ENCODE measurements around the gene SDK2. TPM values are rescaled to one million over a fixed set of nuclear protein-coding genes. Genes with fewer than 3 reads are reported as not detected.

The SDK2 gene
- total and polyA plus RNA-seq, 2 of the 8 experiments (the other 6 are each of a cell fraction or from before 2014, with no cell fraction given): 3.9 to 4.1 TPM

DNA sequence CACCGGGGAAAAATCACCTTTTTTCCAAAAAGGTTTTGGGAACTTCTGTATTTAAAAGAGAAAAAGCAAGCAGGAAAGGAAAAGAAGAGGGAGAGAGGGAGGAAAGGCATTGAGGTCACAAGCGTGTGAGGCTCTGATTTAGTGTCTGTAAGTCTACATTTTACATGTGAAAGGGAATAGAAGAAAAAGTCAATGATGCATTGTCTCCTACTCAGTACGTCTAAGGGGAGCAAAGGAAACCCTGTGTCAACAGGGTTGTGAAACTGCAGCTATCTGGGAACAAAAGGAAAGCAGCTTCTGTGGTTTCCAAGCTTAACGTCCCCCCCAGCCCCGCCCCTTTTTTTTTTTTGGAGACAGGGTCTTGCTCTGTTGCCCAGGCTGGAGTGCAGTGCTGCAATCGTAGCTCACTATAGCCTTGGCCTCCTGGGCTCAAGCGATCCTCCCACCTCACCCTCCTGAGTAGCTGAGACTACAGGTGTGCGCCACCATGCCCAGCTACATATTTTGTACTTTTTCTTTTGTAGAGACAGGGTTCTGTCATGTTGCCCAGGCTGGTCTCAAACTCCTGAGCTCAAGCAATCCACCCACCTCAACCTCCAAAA, 330.6 kb downstream of the SDK2 start:
- H3K4me3 ChIP-seq (ENCODE audit: extremely low read depth in 1 of 4, insufficient read depth in 2 of 4, low read depth in 3 of 4, low read length in 4 of 4): no peak overlapping the region; a peak in 1 of 8 replicates
- no peak overlapping the region for H4K91ac ChIP-seq (replicated peaks; ENCODE audit: insufficient read length, low read length)
- no peak overlapping the region for H3K14ac ChIP-seq (ENCODE audit: insufficient read length)
- H3K27ac ChIP-seq (ENCODE audit: low read depth, low read length): no peak overlapping the region
- H3K9me3 ChIP-seq (ENCODE audit: insufficient read depth in 2 of 2, low read depth in 1 of 2, low read length in 1 of 2): no peaks in the 10 kb centered on the region
- no peak overlapping the region for H4K8ac ChIP-seq (ENCODE audit: extremely low read depth, insufficient read depth, low read length)
- no peak overlapping the region; a peak in 1 of 7 replicates for H3K9ac ChIP-seq (replicated peaks in 1 of 4; ENCODE audit: extremely low read depth in 1 of 4, low read depth in 3 of 4, low read length in 3 of 4)
- no peak overlapping the region for H2BK120ac ChIP-seq (replicated peaks; ENCODE audit: low read depth, low read length)
- H2BK15ac ChIP-seq (ENCODE audit: low read length): no peak overlapping the region
- POLR2A ChIA-PET (ENCODE audit: partially characterized antibody): interaction anchor here (1.6 to 6.6 kb wide), 2 partner anchors 10 to 29 kb away, joined by 5 to 49 read pairs; no protein-coding TSS in a partner anchor
- DNase-seq (ENCODE audit: low read depth in 1 of 2, low spot score in 2 of 2) (no peak), FAIRE-seq (no peak)
- H3K23me2 ChIP-seq (ENCODE audit: low read depth, low read length): peaks cover 16% of the 10 kb centered on the region; the same call in 1 of the 2 replicates
- CTCF ChIA-PET (ENCODE audit: partially characterized antibody): interaction anchor here (0.6 to 2.8 kb wide), 9 partner anchors 12 to 982 kb away, joined by 3 to 13 read pairs (median 5); no protein-coding TSS in a partner anchor
- H2BK12ac ChIP-seq (ENCODE audit: low read depth, low read length): no peak overlapping the region
- H3K27me3 ChIP-seq (replicated peaks in 1 of 4; ENCODE audit: control insufficient read depth in 3 of 4, extremely low read depth in 1 of 4, insufficient read depth in 3 of 4, low read length in 3 of 4): peaks cover 0 to 10% (median 5%) of the 10 kb centered on the region in 4 experiments; a peak in 3 of 7 replicates
- no peak overlapping the region for H3K56ac ChIP-seq (replicated peaks; ENCODE audit: insufficient read length, low read depth, low read length)
- WGBS, 2 experiments (ENCODE audit: extremely low coverage in 1 of 2, insufficient coverage in 1 of 2, insufficient read length in 1 of 2, insufficient replicate concordance in 2 of 2, low coverage in 1 of 2, low lambda C conversion rate in 2 of 2, missing lambda C conversion rate in 1 of 2): 63% methylated on average over 8 of the region's 8 CpGs; no CpG with 5 or more reads in 1 of the 2 experiments
- no peak overlapping the region for H4K5ac ChIP-seq (ENCODE audit: insufficient read length, low read depth, low read length)
- H3K18ac ChIP-seq (ENCODE audit: extremely low read depth, low read length): no peak overlapping the region
- H3K4me1 ChIP-seq (replicated peaks in 1 of 4; ENCODE audit: control insufficient read depth in 3 of 4, insufficient read depth in 4 of 4, low read length in 3 of 4): peaks cover 2 to 24% (median 17%) of the 10 kb centered on the region in 4 experiments
- no peak overlapping the region for H2BK5ac ChIP-seq (ENCODE audit: low read depth, low read length)
- H3K23ac ChIP-seq (ENCODE audit: insufficient read length): no peak overlapping the region
- H3K4me2 ChIP-seq (ENCODE audit: insufficient read depth in 1 of 2, low read depth in 2 of 2, low read length in 2 of 2): peak overlapping the region in 1 of 2 experiments; percentile 93; a peak in 2 of 4 replicates
- H2AFZ ChIP-seq (ENCODE audit: low read length): no peak overlapping the region
- H3K79me1 ChIP-seq (ENCODE audit: low read depth, low read length): no peaks in the 10 kb centered on the region; the same call in none of the 2 replicates
- no peak overlapping the region for H2BK20ac ChIP-seq (ENCODE audit: low read length)
- H3K36me3 ChIP-seq (ENCODE audit: control insufficient read depth in 2 of 4, insufficient read depth in 4 of 4, low read length in 3 of 4): no peaks in the 10 kb centered on the region
- no peaks in the 10 kb centered on the region for H4K20me1 ChIP-seq (replicated peaks in 1 of 2; ENCODE audit: control insufficient read depth in 1 of 2, insufficient read depth in 2 of 2, low read length in 2 of 2)
- no peak overlapping the region for H2AK5ac ChIP-seq (ENCODE audit: low read depth, low read length)
- no peak overlapping the region for H3K4ac ChIP-seq (replicated peaks; ENCODE audit: insufficient read length, low read depth, low read length)
- peaks cover 0 to 4% of the 10 kb centered on the region in 2 experiments; a peak in 1 of 4 replicates for H3K79me2 ChIP-seq (ENCODE audit: control insufficient read depth in 1 of 2, insufficient read depth in 2 of 2, low read length in 2 of 2)
